Upper lobe of left lung (tissue), 6 donors: ENCODE measurements around the gene CTDSPL2. TPM values are rescaled to one million over a fixed set of nuclear protein-coding genes. Genes with fewer than 3 reads are reported as not detected.
A peak's percentile ranks its signal among the peaks of the same experiment; 100 is the strongest.
"Not testable (repeated sequence)": the region's sequence is repeated elsewhere in the genome, so short reads cannot be mapped to it uniquely, and the experiment has no call there.

ENCODE experiments used
- ATAC-seq, 2 donors: fragments of 200-7000 bp; cut with Tn5 transposase; one replicate each; pipeline ENCODE4 v1.9.1; 2022; ENCODE audit warnings: mild to moderate bottlenecking in 2 of 2, moderate library complexity in 2 of 2; ENCODE audit not compliant: low FRiP score in 2 of 2
- DNase-seq, 2 donors: peaks; one replicate each; pipeline ENCODE4 v3.0.0-alpha.2; 2019 to 2020
- H3K27ac ChIP-seq, 4 donors: fragments of 200-600 bp; sonication (generic); one replicate each; pipeline ENCODE4 v1.5.1; 2016 to 2019
- H3K27me3 ChIP-seq, 4 donors: fragments of 200-600 bp; sonication (generic); one replicate each; pipeline ENCODE4 v1.5.1; 2017 to 2019
- H3K36me3 ChIP-seq, 4 donors: fragments of 200-600 bp; sonication (generic); one replicate each; pipeline ENCODE4 v1.5.1; 2016 to 2019
- H3K4me1 ChIP-seq, 4 donors: fragments of 200-600 bp; sonication (generic); one replicate each; pipeline ENCODE4 v1.5.1; 2018 to 2019
- H3K4me3 ChIP-seq, 4 donors: fragments of 200-600 bp; sonication (generic); one replicate each; pipeline ENCODE4 v1.5.1; 2017 to 2019; ENCODE audit warnings: mild to moderate bottlenecking in 2 of 4, moderate library complexity in 1 of 4
- H3K9me3 ChIP-seq, 4 donors: fragments of 200-600 bp; sonication (generic); one replicate each; pipeline ENCODE4 v1.5.1; 2018 to 2019
- EP300 ChIP-seq, 4 donors: sonication (generic); formaldehyde crosslinking; IDR thresholded peaks; one replicate each; pipeline ENCODE4 v1.5.1; 2017; ENCODE audit warnings: antibody characterized with exemption in 4 of 4, control low read depth in 2 of 4
- POLR2A ChIP-seq, 4 donors: fragments of 450-650 bp; IDR thresholded peaks; one replicate each; pipeline ENCODE4 v1.5.1; 2016 to 2017; ENCODE audit warnings: antibody characterized with exemption in 4 of 4, mild to moderate bottlenecking in 2 of 4
- POLR2AphosphoS5 ChIP-seq, 2 donors: sonication (generic); formaldehyde crosslinking; IDR thresholded peaks; one replicate each; pipeline ENCODE4 v1.5.1; 2017; ENCODE audit warnings: antibody characterized with exemption in 2 of 2
- WGBS, 2 donors: methylation state at CpG; one replicate each; pipeline ENCODE4 v1.1.5; 2017 to 2018; 5-methylcytosine and 5-hydroxymethylcytosine counted together
- total RNA-seq, 6 donors: library from RNA; depleted of rRNA in 4 of 6; stranded (reverse); fragments of >200 nt in 4 of 6; gene quantifications; one replicate each; pipeline versions ENCODE4 v1.1.0 to v1.2.1, GENCODE V29; 2016 to 2021
- TF ChIP-seq, protein P1 (sequence below), 6 experiments: fragments of 450-650 bp in 4 of 6; fragments of 200-600 bp in 2 of 6; sonication (generic) in 2 of 6; IDR thresholded peaks; one replicate each; pipeline ENCODE4 v1.5.1; 2016 to 2019; ENCODE audit warnings: antibody characterized with exemption in 6 of 6
- donor health status: DM: no; HTN: no; CAD: no; lungs with moderate emphysema.
- donor health status: DM: no; HTN: yes; CAD: no; lungs with severe emphysema.

Gene CTDSPL2
- total RNA-seq, 6 donors from 2014 or later: 20.6 to 60.8 (median 32.8) TPM

- Histone ChIP-seq H3K27me3 (no peaks in the 10 kb centered on the region), H3K4me1 (peaks cover 36 to 44% (median 42%) of the 10 kb centered on the region in 4 donors), H3K4me3 (no peak overlapping the region), H3K36me3 (peaks cover 0 to 29% (median 0%) of the 10 kb centered on the region in 4 donors), H3K27ac (peak overlapping the region in 2 of 4 donors; percentile 21 to 48), H3K9me3 (no peaks in the 10 kb centered on the region)
- TF ChIP-seq POLR2A (IDR thresholded peaks at IDR 0.05) (no peak), POLR2AphosphoS5 (IDR thresholded peaks at IDR 0.05) (no peak), EP300 (IDR thresholded peaks at IDR 0.05) (no peak)
- TF ChIP-seq, protein P1, sequence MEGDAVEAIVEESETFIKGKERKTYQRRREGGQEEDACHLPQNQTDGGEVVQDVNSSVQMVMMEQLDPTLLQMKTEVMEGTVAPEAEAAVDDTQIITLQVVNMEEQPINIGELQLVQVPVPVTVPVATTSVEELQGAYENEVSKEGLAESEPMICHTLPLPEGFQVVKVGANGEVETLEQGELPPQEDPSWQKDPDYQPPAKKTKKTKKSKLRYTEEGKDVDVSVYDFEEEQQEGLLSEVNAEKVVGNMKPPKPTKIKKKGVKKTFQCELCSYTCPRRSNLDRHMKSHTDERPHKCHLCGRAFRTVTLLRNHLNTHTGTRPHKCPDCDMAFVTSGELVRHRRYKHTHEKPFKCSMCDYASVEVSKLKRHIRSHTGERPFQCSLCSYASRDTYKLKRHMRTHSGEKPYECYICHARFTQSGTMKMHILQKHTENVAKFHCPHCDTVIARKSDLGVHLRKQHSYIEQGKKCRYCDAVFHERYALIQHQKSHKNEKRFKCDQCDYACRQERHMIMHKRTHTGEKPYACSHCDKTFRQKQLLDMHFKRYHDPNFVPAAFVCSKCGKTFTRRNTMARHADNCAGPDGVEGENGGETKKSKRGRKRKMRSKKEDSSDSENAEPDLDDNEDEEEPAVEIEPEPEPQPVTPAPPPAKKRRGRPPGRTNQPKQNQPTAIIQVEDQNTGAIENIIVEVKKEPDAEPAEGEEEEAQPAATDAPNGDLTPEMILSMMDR (IDR thresholded peaks at IDR 0.05): no peak
- 96% methylated on average over 4 of the region's 4 CpGs for WGBS, 2 donors
- no peak for ATAC-seq
- no peak for DNase-seq
Measured at GRCh38 chr15:44541282-44541958, 114.0 kb downstream of the CTDSPL2 start.

- ATAC-seq: no peak
- Histone ChIP-seq H3K36me3 (peaks cover 0 to 29% (median 0%) of the 10 kb centered on the region in 4 donors), H3K4me3 (no peak overlapping the region), H3K27ac (peak overlapping the region in 1 of 4 donors; percentile 11), H3K4me1 (peaks cover 36 to 47% (median 45%) of the 10 kb centered on the region in 4 donors), H3K9me3 (no peaks in the 10 kb centered on the region), H3K27me3 (no peaks in the 10 kb centered on the region)
- TF ChIP-seq POLR2A (IDR thresholded peaks at IDR 0.05) (no peak), EP300 (IDR thresholded peaks at IDR 0.05) (no peak), POLR2AphosphoS5 (IDR thresholded peaks at IDR 0.05) (no peak)
- TF ChIP-seq, protein P1 (IDR thresholded peaks at IDR 0.05): no peak
- no peak for DNase-seq
Measured at GRCh38 chr15:44542596-44542995, 115.2 kb downstream of the CTDSPL2 start.

GRCh38 chr15:44544745-44545144 is 117.3 kb downstream of the CTDSPL2 start:
- not testable (repeated sequence) for H3K27me3 ChIP-seq, H3K4me3 ChIP-seq, ATAC-seq, H3K9me3 ChIP-seq, H3K27ac ChIP-seq, DNase-seq
- WGBS, 2 donors: 76 to 88% methylated on average over 5 of the region's 5 CpGs
- Histone ChIP-seq H3K36me3 (peaks cover 0 to 17% (median 0%) of the 10 kb centered on the region in 4 donors), H3K4me1 (peaks cover 24 to 37% (median 36%) of the 10 kb centered on the region in 4 donors)

- Histone ChIP-seq H3K27ac (no peak overlapping the region), H3K27me3 (no peaks in the 10 kb centered on the region), H3K9me3 (no peaks in the 10 kb centered on the region), H3K4me3 (no peak overlapping the region), H3K36me3 (peaks cover 0 to 7% (median 0%) of the 10 kb centered on the region in 4 donors), H3K4me1 (peaks cover 20 to 36% (median 31%) of the 10 kb centered on the region in 4 donors)
- peak in 1 of 2 donors; percentile 23 for ATAC-seq
- DNase-seq: no peak
- TF ChIP-seq EP300 (IDR thresholded peaks at IDR 0.05) (no peak), POLR2A (IDR thresholded peaks at IDR 0.05) (no peak), POLR2AphosphoS5 (IDR thresholded peaks at IDR 0.05) (no peak)
- TF ChIP-seq, protein P1 (IDR thresholded peaks at IDR 0.05): no peak
- WGBS, 2 donors: 54 to 58% methylated on average over 5 of the region's 5 CpGs
Measured at GRCh38 chr15:44545913-44546802, 118.7 kb downstream of the CTDSPL2 start.

DNA sequence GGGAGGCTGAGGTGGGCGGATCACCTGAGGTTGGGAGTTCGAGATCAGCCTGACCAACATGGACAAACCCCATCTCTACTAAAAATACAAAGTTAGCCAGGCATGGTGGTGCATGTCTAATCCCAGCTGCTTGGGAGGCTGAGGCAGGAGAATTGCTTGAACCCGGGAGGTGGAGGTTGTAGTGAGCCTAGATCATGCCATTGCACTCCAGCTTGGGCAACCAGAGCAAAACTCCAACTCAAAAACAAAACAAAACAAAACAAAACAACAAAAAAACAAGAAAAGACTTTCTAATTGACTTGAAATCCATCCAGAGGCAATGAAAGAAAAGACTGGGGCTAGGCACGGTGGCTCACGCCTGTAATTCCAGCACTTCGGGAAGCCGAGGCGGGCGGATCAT is 121.7 kb downstream of the CTDSPL2 start:
- not testable (repeated sequence) for H3K9me3 ChIP-seq, H3K4me3 ChIP-seq, ATAC-seq, H3K27me3 ChIP-seq, DNase-seq, H3K27ac ChIP-seq
- H3K36me3 ChIP-seq: peaks cover 0 to 30% (median 17%) of the 10 kb centered on the region in 4 donors
- WGBS, 2 donors: 96 to 99% methylated on average over 9 of the region's 9 CpGs
- H3K4me1 ChIP-seq: peaks cover 11 to 20% (median 14%) of the 10 kb centered on the region in 4 donors
